ENCODE data around the gene SLC26A9.
"Not testable (repeated sequence)": the region's sequence is repeated elsewhere in the genome, so short reads cannot be mapped to it uniquely, and the experiment has no call there.

DNA sequence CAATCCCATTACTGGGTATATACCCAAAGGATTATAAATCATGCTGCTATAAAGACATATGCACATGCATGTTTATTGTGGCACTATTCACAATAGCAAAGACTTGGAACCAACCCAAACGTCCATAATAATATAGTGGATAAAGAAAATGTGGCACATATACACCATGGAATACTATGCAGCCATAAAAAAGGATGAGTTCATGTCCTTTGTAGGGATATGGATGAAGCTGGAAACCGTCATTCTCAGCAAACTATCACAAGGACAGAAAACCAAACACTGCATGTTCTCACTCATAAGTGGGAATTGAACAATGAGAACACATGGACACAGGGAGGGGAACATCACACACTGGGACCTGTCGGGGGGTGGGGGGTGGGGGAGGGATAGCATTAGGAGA lies 38.2 kb downstream of the SLC26A9 start:
- TF ChIP-seq POLR2A (IDR thresholded peaks at IDR 0.05) = not testable (repeated sequence)
- TF ChIP-seq, protein P1, sequence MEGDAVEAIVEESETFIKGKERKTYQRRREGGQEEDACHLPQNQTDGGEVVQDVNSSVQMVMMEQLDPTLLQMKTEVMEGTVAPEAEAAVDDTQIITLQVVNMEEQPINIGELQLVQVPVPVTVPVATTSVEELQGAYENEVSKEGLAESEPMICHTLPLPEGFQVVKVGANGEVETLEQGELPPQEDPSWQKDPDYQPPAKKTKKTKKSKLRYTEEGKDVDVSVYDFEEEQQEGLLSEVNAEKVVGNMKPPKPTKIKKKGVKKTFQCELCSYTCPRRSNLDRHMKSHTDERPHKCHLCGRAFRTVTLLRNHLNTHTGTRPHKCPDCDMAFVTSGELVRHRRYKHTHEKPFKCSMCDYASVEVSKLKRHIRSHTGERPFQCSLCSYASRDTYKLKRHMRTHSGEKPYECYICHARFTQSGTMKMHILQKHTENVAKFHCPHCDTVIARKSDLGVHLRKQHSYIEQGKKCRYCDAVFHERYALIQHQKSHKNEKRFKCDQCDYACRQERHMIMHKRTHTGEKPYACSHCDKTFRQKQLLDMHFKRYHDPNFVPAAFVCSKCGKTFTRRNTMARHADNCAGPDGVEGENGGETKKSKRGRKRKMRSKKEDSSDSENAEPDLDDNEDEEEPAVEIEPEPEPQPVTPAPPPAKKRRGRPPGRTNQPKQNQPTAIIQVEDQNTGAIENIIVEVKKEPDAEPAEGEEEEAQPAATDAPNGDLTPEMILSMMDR (IDR thresholded peaks at IDR 0.05) = not testable (repeated sequence)
